ACC112 (cell line): Measurements from ENCODE around the gene MCMBP.
A peak's percentile ranks its signal among the peaks of the same experiment; 100 is the strongest.
"Not testable (repeated sequence)": the region's sequence is repeated elsewhere in the genome, so short reads cannot be mapped to it uniquely, and the experiment has no call there.

ENCODE experiments used
- H2AFZ ChIP-seq: fragments of 200-600 bp; sonication (generic); one replicate; pipeline ENCODE4 v1.6.0; 2017; ENCODE audit warnings: antibody characterized with exemption, low read length; ENCODE audit not compliant: unreplicated experiment
- H3K27ac ChIP-seq: fragments of 200-600 bp; sonication (generic); 2 replicates; pipeline ENCODE4 v1.5.1; 2014; ENCODE audit warnings: low read depth, mild to moderate bottlenecking, antibody characterized with exemption, low read length, moderate library complexity
- H3K27me3 ChIP-seq: fragments of 200-600 bp; sonication (generic); 2 replicates; pipeline ENCODE4 v1.6.1; 2014; ENCODE audit warnings: mild to moderate bottlenecking, antibody characterized with exemption, low read length, moderate library complexity, mixed read lengths; ENCODE audit not compliant: insufficient read depth
- H3K36me3 ChIP-seq: fragments of 200-600 bp; sonication (generic); 2 replicates; pipeline ENCODE4 v1.6.1; 2016; ENCODE audit warnings: mild to moderate bottlenecking, antibody characterized with exemption, low read length, moderate library complexity, mixed read lengths; ENCODE audit not compliant: insufficient read depth
- H3K4me1 ChIP-seq: fragments of 200-600 bp; sonication (generic); one replicate; pipeline ENCODE4 v1.6.1; 2016; ENCODE audit warnings: low read length, mixed read lengths; ENCODE audit not compliant: insufficient read depth, unreplicated experiment, control insufficient read depth
- H3K4me3 ChIP-seq: fragments of 200-600 bp; sonication (generic); 2 replicates; pipeline ENCODE4 v1.5.1; 2014; ENCODE audit warnings: mild to moderate bottlenecking, low read depth, low read length
- H3K79me2 ChIP-seq: fragments of 200-600 bp; sonication (generic); one replicate; pipeline ENCODE4 v1.6.0; 2016; ENCODE audit warnings: low read length; ENCODE audit not compliant: control insufficient read depth, unreplicated experiment, insufficient read depth

Gene MCMBP

GRCh38 chr10:119896061-119896655 lies 23.5 kb upstream of the MCMBP start:
- Histone ChIP-seq H3K27ac (peak overlapping the region; percentile 66), H3K27me3 (no peaks in the 10 kb centered on the region), H3K36me3 (peaks cover 19% of the 10 kb centered on the region), H3K4me3 (peak overlapping the region; percentile 62), H3K4me1 (peaks cover 41% of the 10 kb centered on the region), H2AFZ (peak overlapping the region; percentile 10), H3K79me2 (peaks cover 83% of the 10 kb centered on the region)

- H3K27me3 ChIP-seq = no peaks in the 10 kb centered on the region
- H3K27ac ChIP-seq = no peak overlapping the region
- peaks cover 43% of the 10 kb centered on the region for H3K4me1 ChIP-seq
- peaks cover 9% of the 10 kb centered on the region for H3K36me3 ChIP-seq
- H3K79me2 ChIP-seq = peaks cover 65% of the 10 kb centered on the region
- H3K4me3 ChIP-seq = peak overlapping the region; percentile 100
- no peak overlapping the region for H2AFZ ChIP-seq
These were observed 21.3 kb upstream of the MCMBP start for GRCh38 chr10:119893845-119894427.

GRCh38 chr10:119893074-119893473 lies 20.4 kb upstream of the MCMBP start:
- 0 out of 2 replicates have a peak, but pooled peaks cover under 1% of the 10 kb centered on the region for H3K36me3 ChIP-seq
- peak overlapping the region; percentile 84 for H2AFZ ChIP-seq
- H3K27ac ChIP-seq = peak overlapping the region; percentile 74
- H3K79me2 ChIP-seq = peaks cover 56% of the 10 kb centered on the region
- H3K4me1 ChIP-seq = peaks cover 43% of the 10 kb centered on the region
- peak overlapping the region; percentile 100 for H3K4me3 ChIP-seq
- no peaks in the 10 kb centered on the region for H3K27me3 ChIP-seq

GRCh38 chr10:119892188-119893065 lies 19.8 kb upstream of the MCMBP start, which contains the start of gene SEC23IP:
TSS of gene SEC23IP (plus strand) at chr10:119892730. CDS start at chr10:119892783, 53 bp downstream.
- H3K36me3 ChIP-seq = no peaks in the 10 kb centered on the region
- H3K4me1 ChIP-seq = peaks cover 43% of the 10 kb centered on the region
- H3K4me3 ChIP-seq = peak within 1 kb of the TSS; percentile 100
- peaks cover 55% of the 10 kb centered on the region for H3K79me2 ChIP-seq
- H2AFZ ChIP-seq = peak within 1 kb of the TSS; percentile 94
- H3K27ac ChIP-seq = peak within 1 kb of the TSS; percentile 74
- H3K27me3 ChIP-seq = no peaks in the 10 kb centered on the region

- Histone ChIP-seq H2AFZ (peak overlapping the region; percentile 94), H3K79me2 (peaks cover 49% of the 10 kb centered on the region), H3K4me1 (peaks cover 37% of the 10 kb centered on the region), H3K27ac (peak overlapping the region; percentile 63), H3K4me3 (peak overlapping the region; percentile 100)
- H3K27me3 ChIP-seq, H3K36me3 ChIP-seq: not testable (repeated sequence)
These were observed 19.2 kb upstream of the MCMBP start for GRCh38 chr10:119891849-119892187.

GRCh38 chr10:119890307-119890706 lies 17.7 kb upstream of the MCMBP start:
- not testable (repeated sequence) for H3K4me3 ChIP-seq

GRCh38 chr10:119889201-119889600 lies 16.6 kb upstream of the MCMBP start:
- H3K36me3 ChIP-seq, H3K4me3 ChIP-seq, H3K27me3 ChIP-seq, H3K27ac ChIP-seq, H2AFZ ChIP-seq: not testable (repeated sequence)
- H3K4me1 ChIP-seq = peaks cover 15% of the 10 kb centered on the region
- peaks cover 24% of the 10 kb centered on the region for H3K79me2 ChIP-seq

More at GRCh38 chr10:119890307-119890706, 17.7 kb upstream of the MCMBP start:
- not testable (repeated sequence) for H3K27me3 ChIP-seq, H2AFZ ChIP-seq, H3K36me3 ChIP-seq, H3K27ac ChIP-seq
- peaks cover 23% of the 10 kb centered on the region for H3K4me1 ChIP-seq
- H3K79me2 ChIP-seq = peaks cover 35% of the 10 kb centered on the region

GRCh38 chr10:119888715-119889114 lies 16.1 kb upstream of the MCMBP start:
- not testable (repeated sequence) for H2AFZ ChIP-seq, H3K4me1 ChIP-seq, H3K4me3 ChIP-seq

GRCh38 chr10:119886070-119886469 lies 13.4 kb upstream of the MCMBP start:
- not testable (repeated sequence) for H3K27ac ChIP-seq, H3K27me3 ChIP-seq, H3K36me3 ChIP-seq, H2AFZ ChIP-seq, H3K4me3 ChIP-seq, H3K79me2 ChIP-seq, H3K4me1 ChIP-seq

More at GRCh38 chr10:119888715-119889114, 16.1 kb upstream of the MCMBP start:
- H3K36me3 ChIP-seq, H3K27ac ChIP-seq, H3K27me3 ChIP-seq: not testable (repeated sequence)
- peaks cover 19% of the 10 kb centered on the region for H3K79me2 ChIP-seq

- not testable (repeated sequence) for H3K27me3 ChIP-seq, H3K4me3 ChIP-seq, H3K36me3 ChIP-seq
These were observed 11.4 kb upstream of the MCMBP start for GRCh38 chr10:119883901-119884611.

More at GRCh38 chr10:119883901-119884611, 11.4 kb upstream of the MCMBP start:
- not testable (repeated sequence) for H3K27ac ChIP-seq, H2AFZ ChIP-seq, H3K79me2 ChIP-seq, H3K4me1 ChIP-seq
